GM06990 (cell line): ENCODE results near the gene RNF169.

ENCODE experiments used
- DNase-seq: peaks from one replicate; pipeline ENCODE4 v3.0.0-alpha.2; 2011; ENCODE audit not compliant: insufficient read length; ENCODE audit errors: extremely low read depth
- H3K27me3 ChIP-seq: replicated peaks from 2 replicates; pipeline ENCODE4 v1.6.0; 2011; ENCODE audit warnings: low read length; ENCODE audit not compliant: control insufficient read depth, insufficient read depth
- H3K36me3 ChIP-seq: 2 replicates; pipeline ENCODE4 v1.5.1; 2011; ENCODE audit warnings: low read length; ENCODE audit not compliant: control insufficient read depth, insufficient read depth
- H3K4me3 ChIP-seq: replicated peaks from 2 replicates; pipeline ENCODE4 v1.5.1; 2011; ENCODE audit warnings: low read depth, mild to moderate bottlenecking, control low read depth, low read length
- TF ChIP-seq, protein P1 (sequence below): IDR thresholded peaks from 2 replicates; pipeline ENCODE4 v1.5.1; 2011; ENCODE audit warnings: low read length, control low read depth, mild to moderate bottlenecking, inconsistent platforms; ENCODE audit not compliant: insufficient read depth, poor library complexity, severe bottlenecking

RNF169 gene

GRCh38 chr11:74838188-74838587, 89.5 kb downstream of the RNF169 start:
- H3K36me3 ChIP-seq, result peaks cover 17% of the 10 kb centered on the region
- H3K4me3 ChIP-seq, result no peak overlapping the region
- TF ChIP-seq, protein P1, sequence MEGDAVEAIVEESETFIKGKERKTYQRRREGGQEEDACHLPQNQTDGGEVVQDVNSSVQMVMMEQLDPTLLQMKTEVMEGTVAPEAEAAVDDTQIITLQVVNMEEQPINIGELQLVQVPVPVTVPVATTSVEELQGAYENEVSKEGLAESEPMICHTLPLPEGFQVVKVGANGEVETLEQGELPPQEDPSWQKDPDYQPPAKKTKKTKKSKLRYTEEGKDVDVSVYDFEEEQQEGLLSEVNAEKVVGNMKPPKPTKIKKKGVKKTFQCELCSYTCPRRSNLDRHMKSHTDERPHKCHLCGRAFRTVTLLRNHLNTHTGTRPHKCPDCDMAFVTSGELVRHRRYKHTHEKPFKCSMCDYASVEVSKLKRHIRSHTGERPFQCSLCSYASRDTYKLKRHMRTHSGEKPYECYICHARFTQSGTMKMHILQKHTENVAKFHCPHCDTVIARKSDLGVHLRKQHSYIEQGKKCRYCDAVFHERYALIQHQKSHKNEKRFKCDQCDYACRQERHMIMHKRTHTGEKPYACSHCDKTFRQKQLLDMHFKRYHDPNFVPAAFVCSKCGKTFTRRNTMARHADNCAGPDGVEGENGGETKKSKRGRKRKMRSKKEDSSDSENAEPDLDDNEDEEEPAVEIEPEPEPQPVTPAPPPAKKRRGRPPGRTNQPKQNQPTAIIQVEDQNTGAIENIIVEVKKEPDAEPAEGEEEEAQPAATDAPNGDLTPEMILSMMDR, result no peak
- H3K27me3 ChIP-seq, result no peaks in the 10 kb centered on the region
- no peak for DNase-seq

DNA sequence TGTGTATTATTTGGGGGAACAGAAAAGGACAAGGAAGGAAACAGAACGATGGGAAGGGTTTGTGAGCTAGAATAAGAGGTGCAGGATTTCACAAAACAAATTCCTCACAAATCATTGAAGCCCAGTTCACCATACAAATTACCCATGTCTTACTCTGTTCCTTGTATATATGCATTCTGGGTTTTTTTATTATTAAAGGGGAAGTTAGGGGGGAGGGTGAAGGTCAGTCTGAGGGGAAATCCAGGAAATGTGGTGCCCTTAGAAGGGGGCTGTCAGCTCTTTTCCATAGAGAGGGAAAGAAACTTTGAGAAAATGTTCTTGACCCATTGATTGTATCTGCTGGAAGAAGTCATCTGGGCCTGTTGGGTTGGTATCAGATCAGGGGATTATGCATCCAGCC, 90.8 kb downstream of the RNF169 start:
- TF ChIP-seq, protein P1, result no peak
- Histone ChIP-seq H3K36me3 (peaks cover 19% of the 10 kb centered on the region), H3K4me3 (no peak overlapping the region), H3K27me3 (no peaks in the 10 kb centered on the region)
- DNase-seq, result no peak

GRCh38 chr11:74839971-74840370, 91.3 kb downstream of the RNF169 start:
- H3K4me3 ChIP-seq, result no peak overlapping the region
- no peak for DNase-seq
- H3K27me3 ChIP-seq, result no peaks in the 10 kb centered on the region
- H3K36me3 ChIP-seq, result peaks cover 19% of the 10 kb centered on the region
- TF ChIP-seq, protein P1, result no peak

GRCh38 chr11:74840486-74840885, 91.8 kb downstream of the RNF169 start:
- Histone ChIP-seq H3K27me3 (no peaks in the 10 kb centered on the region), H3K4me3 (no peak overlapping the region), H3K36me3 (peaks cover 21% of the 10 kb centered on the region)
- TF ChIP-seq, protein P1, result no peak
- no peak for DNase-seq

- no peak for DNase-seq
- TF ChIP-seq, protein P1, result no peak
- H3K36me3 ChIP-seq, result peaks cover 14% of the 10 kb centered on the region
Measured at GRCh38 chr11:74842967-74843366, 94.3 kb downstream of the RNF169 start.

GRCh38 chr11:74844072-74844471, 95.4 kb downstream of the RNF169 start:
- H3K36me3 ChIP-seq, result peaks cover 17% of the 10 kb centered on the region
- no peak for DNase-seq
- H3K27me3 ChIP-seq, result no peaks in the 10 kb centered on the region
- H3K4me3 ChIP-seq, result no peak overlapping the region
- TF ChIP-seq, protein P1, result no peak

More at GRCh38 chr11:74842967-74843366, 94.3 kb downstream of the RNF169 start:
- H3K27me3 ChIP-seq, result no peaks in the 10 kb centered on the region
- no peak overlapping the region for H3K4me3 ChIP-seq
